Tongue (tissue), 2 donors: Measurements from ENCODE around the gene MVK. TPM values are rescaled to one million over a fixed set of nuclear protein-coding genes. Genes with fewer than 3 reads are reported as not detected.

Experiments used
- DNase-seq: peaks from one replicate; pipeline ENCODE4 v3.0.0-alpha.2; 2015
- total RNA-seq: library from RNA; depleted of rRNA; stranded (reverse); fragments of >200 nt; gene quantifications from one replicate; pipeline ENCODE4 v1.2.3, GENCODE V29; 2014

The MVK gene
- total RNA-seq = 12.7 TPM

GRCh38 chr12:109573029-109573913, at the start of gene MVK, which contains the start of gene MMAB:
MVK (plus strand) TSS chr12:109573794; CDS start chr12:109574823, 1,029 bp downstream.
MMAB (minus strand) TSS chr12:109573504; CDS start chr12:109573480, 24 bp downstream.
- DNase-seq = peak; percentile 100

DNA sequence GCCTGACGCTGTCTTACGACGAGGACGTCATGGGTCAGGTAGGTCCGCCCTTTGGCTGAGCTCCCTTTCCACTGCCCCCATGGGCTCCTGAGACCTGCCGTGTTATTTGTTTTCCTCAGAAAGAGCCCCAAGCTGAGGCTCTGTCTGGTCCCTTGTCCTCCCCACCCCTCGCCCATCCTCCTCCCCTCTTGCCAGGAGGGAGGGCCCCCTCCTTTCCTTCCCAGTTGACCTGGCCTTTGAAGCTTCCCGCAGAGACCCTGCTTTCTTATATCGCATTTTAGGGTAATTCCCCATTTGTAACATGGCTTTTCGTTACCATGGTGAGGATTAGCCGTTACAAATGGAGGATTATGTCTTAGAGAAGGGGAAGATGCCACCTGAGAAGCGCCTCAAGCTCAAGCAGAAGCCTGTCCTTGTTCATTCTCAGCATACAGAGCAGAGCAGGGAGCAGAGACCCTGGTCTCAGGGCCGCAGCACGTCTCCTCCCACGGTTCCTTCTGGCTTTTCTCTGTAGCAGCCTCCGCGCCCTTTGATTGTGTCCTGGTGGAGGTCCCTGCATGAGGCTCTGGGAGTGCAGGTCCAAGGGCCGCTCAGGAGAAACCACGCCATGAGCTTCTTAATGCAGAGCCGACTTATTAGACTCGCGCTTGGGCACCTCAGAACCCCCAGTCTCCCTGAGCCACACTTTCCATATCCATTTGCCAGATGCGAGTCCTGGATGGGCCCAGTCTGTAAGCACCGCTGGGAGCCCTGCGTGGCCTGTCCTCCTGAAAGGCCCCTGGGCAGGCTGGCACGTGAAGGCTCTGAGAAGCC, 48.9 kb upstream of the MVK start:
- DNase-seq = peak; percentile 32

- no peak for DNase-seq
These were observed 48.4 kb upstream of the MVK start for GRCh38 chr12:109525279-109525585.

DNA sequence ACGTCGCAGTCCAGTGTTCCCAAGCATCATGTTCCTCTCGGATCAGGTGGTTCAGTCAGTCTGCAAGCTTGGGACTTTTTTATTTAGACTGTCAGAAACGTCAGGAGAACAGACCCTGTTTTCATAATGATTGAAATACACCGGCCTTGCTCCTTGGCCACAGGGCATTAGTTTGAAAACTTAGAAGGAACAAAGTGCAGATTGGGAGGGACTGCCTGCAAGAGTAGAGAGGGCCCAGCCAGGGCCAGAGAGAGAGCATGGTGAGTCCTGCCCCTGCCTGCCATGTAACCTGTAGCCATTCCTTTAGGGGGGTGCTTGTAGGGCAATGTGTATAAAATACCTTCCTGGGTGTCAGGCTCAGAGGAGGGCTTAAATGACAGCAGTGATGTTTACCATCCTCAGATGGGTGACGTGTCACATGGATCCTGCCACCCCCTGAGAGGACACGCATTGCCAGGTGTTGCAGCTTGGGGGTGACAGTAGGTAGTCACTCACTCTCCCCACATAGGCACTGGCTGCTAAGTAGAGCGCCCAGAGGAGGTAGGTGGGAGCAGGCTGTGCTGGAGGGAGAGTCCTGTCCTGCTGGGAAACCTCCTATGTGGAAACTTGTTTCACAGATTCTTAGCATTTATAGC, 46.0 kb upstream of the MVK start:
- DNase-seq = no peak

GRCh38 chr12:109529691-109530640, 43.6 kb upstream of the MVK start:
- peak; percentile 70 for DNase-seq

GRCh38 chr12:109531411-109531810, 42.2 kb upstream of the MVK start:
- DNase-seq = no peak

DNA sequence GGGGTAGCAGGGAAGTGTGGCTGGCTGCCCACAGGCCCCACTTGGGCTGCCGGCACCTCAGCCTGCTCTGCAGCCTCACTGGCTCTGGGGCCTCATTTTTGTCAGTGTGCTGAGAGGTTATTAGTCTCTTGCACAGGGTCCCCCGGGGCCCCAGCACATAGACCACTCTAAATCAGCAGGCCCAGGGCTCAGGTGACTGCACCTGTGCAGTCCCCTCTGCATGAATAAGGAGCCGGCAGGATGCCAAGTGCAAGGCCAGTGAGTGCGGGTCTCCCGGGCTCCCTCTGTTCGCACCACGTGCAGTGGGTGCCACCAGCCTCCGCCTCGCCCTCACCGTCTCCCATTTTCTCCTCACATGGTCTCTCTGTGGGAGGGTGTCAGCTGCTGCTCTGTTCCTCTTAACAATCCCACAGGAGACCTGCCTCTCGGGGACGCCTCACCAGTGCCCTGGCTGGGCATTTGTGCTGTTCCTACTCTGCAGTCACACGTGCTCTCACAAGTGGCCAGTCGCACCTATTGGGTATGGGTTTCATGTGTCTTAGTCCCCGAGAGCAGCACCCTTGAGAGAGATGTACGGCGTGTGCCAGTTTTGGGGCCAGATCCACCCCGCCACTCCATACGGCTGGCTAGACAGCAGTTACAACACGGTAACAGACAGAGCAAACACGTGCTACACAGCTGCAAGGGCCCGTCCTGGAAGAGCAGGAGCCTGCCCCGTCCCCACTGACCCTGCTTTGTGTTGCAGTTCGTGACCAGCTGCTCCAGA, 40.7 kb upstream of the MVK start:
- DNase-seq = peak; percentile 53

DNA sequence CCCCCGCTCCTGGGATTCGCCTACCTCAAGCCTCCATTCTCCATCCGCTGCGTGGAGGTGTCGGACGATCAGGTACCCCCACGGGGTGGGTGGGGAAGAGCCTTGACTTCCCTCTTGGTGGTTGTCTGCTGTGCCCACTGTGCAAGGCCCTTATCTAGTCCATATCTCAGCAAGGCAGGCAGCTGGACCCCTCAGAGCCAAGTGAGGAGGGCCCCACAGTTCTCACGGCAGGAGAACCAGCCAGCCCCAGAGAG, 40.2 kb upstream of the MVK start:
- no peak for DNase-seq

GRCh38 chr12:109534456-109534855, 39.1 kb upstream of the MVK start:
- DNase-seq = no peak

DNA sequence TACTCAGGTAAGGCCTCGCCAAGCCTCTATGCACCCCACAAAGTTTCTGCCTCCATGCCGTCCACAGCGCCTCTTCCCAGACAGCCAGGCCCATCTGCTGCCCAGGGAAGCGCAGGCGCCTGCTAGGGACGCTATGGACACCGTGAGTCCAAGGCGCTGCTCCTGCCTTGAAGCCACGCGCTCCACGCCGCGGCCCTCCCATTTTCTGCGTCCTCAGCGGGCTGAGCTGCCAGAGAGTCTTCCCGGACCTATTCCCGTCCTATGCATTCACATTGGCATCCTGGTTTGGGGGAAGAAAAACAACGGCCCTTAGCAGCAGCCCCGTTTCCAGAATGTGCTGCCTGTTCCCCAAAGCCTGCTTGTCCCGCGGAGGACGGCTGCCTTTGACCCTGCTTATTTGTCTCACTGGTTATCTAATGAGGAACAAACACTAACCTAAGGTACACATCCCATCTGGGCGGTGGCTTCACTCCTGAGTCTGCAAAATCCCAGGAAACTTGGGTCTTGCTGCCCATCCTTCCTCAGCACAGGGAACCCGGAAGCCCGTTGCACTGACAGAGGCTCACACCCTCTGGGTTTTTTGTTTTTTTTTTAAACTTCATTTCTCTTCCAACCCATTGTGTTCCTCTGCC, 38.2 kb upstream of the MVK start:
- DNase-seq = no peak

- no peak for DNase-seq
These were observed 37.7 kb upstream of the MVK start for GRCh38 chr12:109535863-109536250.

GRCh38 chr12:109537136-109537535, 36.5 kb upstream of the MVK start:
- DNase-seq = no peak

- DNase-seq = no peak
These were observed 35.3 kb upstream of the MVK start for GRCh38 chr12:109538191-109538863.

DNA sequence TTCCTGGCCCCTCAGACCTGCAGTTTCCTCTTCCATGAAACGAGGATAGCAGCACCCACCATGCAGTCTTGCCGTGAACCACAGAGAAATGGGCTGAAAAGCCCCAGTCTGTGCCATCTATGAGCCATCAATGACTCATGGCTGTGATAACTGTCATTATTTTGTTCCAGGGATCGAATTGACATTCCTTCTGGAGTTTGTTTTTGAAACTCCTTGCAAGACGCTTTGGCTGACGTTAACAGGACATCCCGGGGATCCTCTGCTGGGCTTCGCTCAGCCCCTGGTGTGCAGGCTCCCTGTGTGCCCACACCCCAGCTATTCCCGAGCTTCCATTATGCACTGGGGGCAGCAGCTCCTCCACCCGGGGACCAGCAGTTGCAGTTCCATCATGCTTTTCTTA, 34.1 kb upstream of the MVK start:
- DNase-seq = no peak

- DNase-seq = no peak
These were observed 32.8 kb upstream of the MVK start for GRCh38 chr12:109540526-109541412.

DNA sequence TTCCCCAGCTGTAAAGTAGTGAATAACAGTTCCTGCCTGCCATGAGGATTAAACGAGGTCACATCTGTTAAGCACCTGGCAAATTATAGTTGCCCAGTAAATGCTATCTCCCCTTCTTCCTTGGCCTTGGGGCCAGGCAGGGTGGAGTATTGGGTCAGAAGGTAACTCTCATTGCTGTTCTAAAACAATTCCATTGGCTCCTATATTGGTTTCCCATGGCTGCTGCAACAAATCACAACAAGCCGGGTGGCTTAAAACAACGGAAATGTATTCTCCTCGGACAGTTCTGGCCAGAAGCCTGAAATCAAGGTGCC, 32.2 kb upstream of the MVK start:
- DNase-seq = no peak

DNA sequence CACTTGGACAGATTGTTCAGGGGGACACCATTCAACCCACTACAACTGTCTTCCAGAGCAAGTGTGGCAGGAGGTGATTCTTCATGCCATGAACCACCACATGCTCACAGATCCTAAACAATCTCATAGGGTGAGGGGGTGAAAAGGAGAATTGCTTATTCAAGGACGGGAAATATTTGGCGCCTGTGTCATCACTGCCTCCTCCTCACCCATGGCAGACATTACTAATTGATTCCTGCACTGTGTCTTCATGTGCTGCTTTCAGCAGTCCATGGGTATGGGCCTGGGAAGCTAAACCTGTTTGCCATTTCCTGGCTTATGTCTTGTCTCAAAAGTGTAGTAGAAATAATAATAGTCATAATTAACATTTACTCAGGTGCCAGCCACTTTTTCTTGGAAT, 31.6 kb upstream of the MVK start:
- no peak for DNase-seq

- no peak for DNase-seq
These were observed 30.7 kb upstream of the MVK start for GRCh38 chr12:109542876-109543275.

DNA sequence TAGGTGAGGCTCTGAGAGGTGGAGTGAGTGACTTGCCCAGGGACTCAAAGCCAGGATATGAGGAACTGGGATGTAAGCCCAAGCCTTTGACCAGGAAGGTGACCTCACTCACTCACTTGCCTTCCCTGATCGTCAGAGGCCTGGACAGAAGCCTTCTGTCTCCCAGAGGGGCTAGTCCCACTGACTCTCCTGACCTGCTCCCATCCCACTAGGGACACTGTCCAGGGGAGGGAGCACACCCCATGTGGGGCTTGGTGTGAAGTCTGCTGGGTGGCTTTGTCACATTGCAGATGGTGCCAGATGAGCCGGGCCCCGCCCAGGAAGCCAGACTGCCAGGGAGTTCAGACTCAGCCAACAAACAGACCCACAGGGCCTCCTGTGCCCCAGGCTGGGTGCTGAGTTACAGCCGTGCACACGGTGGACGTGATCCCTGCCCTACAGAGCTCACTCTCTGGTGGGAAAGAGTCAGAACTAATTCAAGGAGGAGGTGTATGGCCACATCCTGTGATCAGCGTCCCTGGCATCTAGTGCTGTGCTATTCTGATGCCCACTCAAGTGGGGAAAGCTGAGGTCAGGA, 28.6 kb upstream of the MVK start:
- no peak for DNase-seq
